Parathyroid adenoma (tissue), 2 donors: Measurements from ENCODE around the gene BRAF.

Source experiments
- H2AFZ ChIP-seq: fragments of 300-600 bp; sonication (generic); one replicate; pipeline ENCODE4 v1.7.0; 2017; ENCODE audit warnings: antibody characterized with exemption, mild to moderate bottlenecking
- H3K27ac ChIP-seq: fragments of 300-600 bp; sonication (generic); one replicate; pipeline ENCODE4 v1.7.0; 2017
- H3K27me3 ChIP-seq: fragments of 300-600 bp; sonication (generic); one replicate; pipeline ENCODE4 v1.7.0; 2017; ENCODE audit warnings: low read length; ENCODE audit not compliant: control insufficient read depth, insufficient read depth
- H3K36me3 ChIP-seq: fragments of 300-600 bp; sonication (generic); one replicate; pipeline ENCODE4 v1.7.0; 2017; ENCODE audit warnings: low read length; ENCODE audit not compliant: control insufficient read depth, insufficient read depth
- H3K4me1 ChIP-seq: fragments of 300-600 bp; sonication (generic); one replicate; pipeline ENCODE4 v1.7.0; 2017; ENCODE audit warnings: control low read depth
- H3K4me2 ChIP-seq: fragments of 300-600 bp; sonication (generic); one replicate; pipeline ENCODE4 v1.7.0; 2017; ENCODE audit warnings: low read length
- H3K4me3 ChIP-seq: fragments of 300-600 bp; sonication (generic); one replicate; pipeline ENCODE4 v1.7.0; 2017; ENCODE audit warnings: low read depth, low read length
- H3K79me2 ChIP-seq: fragments of 300-600 bp; sonication (generic); one replicate; pipeline ENCODE4 v1.7.0; 2017; ENCODE audit warnings: control low read depth
- H3K9ac ChIP-seq: fragments of 300-600 bp; sonication (generic); one replicate; pipeline ENCODE4 v1.7.0; 2017; ENCODE audit warnings: mild to moderate bottlenecking
- H3K9me3 ChIP-seq: fragments of 300-600 bp; sonication (generic); one replicate; pipeline ENCODE4 v1.7.0; 2017; ENCODE audit warnings: low read length; ENCODE audit not compliant: control insufficient read depth
- TF ChIP-seq, protein P1 (sequence below): fragments of 300-600 bp; sonication (generic); IDR thresholded peaks from one replicate; pipeline ENCODE4 v1.7.0; 2017; ENCODE audit warnings: antibody characterized with exemption, mild to moderate bottlenecking
- donor health status: primary hyperparathyroidism.

Gene BRAF

DNA sequence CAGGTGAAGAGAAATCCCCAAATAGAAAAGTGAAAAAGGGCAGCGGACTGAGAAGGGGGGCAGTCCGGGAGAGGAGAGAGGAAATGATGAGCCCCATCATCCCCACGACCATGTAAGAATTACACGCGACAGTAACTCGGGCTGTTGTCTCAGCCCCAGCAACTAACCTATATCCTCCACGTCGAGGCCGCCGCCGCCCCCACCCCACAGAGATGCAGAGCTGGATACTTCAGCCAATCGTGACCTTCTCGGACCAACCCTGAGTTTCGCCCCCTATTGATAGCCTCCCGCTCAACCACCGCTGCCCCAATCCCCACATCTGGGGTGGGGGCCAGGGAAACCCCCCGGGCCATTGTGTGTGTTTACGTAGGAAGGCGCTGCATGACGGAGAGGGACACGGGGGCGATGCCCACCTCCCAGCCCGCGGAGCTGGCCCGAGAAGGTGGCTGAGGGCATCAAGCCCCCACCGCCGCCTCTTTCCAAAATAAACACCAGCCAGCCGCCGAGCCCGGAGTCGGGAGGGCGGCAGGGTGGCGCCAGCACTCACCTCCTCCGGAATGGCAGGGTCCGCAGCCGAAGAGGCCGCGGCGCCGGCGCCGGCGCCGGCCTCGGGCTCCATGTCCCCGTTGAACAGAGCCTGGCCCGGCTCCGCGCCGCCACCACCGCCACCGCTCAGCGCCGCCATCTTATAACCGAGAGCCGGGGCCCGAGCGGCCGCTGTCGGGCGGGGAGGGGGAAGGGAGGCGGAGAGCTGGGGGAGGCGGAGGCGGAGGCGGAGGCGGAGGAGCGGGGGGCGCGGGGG lies 509 bp downstream of the BRAF start:
- peak overlapping the region; percentile 99 for H2AFZ ChIP-seq
- H3K27ac ChIP-seq = peak overlapping the region; percentile 97
- H3K9me3 ChIP-seq = no peaks in the 10 kb centered on the region
- H3K36me3 ChIP-seq = no peaks in the 10 kb centered on the region
- H3K79me2 ChIP-seq = peaks cover 20% of the 10 kb centered on the region
- H3K4me2 ChIP-seq = peak overlapping the region; percentile 70
- no peaks in the 10 kb centered on the region for H3K27me3 ChIP-seq
- TF ChIP-seq, protein P1, sequence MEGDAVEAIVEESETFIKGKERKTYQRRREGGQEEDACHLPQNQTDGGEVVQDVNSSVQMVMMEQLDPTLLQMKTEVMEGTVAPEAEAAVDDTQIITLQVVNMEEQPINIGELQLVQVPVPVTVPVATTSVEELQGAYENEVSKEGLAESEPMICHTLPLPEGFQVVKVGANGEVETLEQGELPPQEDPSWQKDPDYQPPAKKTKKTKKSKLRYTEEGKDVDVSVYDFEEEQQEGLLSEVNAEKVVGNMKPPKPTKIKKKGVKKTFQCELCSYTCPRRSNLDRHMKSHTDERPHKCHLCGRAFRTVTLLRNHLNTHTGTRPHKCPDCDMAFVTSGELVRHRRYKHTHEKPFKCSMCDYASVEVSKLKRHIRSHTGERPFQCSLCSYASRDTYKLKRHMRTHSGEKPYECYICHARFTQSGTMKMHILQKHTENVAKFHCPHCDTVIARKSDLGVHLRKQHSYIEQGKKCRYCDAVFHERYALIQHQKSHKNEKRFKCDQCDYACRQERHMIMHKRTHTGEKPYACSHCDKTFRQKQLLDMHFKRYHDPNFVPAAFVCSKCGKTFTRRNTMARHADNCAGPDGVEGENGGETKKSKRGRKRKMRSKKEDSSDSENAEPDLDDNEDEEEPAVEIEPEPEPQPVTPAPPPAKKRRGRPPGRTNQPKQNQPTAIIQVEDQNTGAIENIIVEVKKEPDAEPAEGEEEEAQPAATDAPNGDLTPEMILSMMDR = peak; percentile 56
- peaks cover 4% of the 10 kb centered on the region for H3K4me1 ChIP-seq
- H3K9ac ChIP-seq = peak overlapping the region; percentile 99
- H3K4me3 ChIP-seq = peak overlapping the region; percentile 94

DNA sequence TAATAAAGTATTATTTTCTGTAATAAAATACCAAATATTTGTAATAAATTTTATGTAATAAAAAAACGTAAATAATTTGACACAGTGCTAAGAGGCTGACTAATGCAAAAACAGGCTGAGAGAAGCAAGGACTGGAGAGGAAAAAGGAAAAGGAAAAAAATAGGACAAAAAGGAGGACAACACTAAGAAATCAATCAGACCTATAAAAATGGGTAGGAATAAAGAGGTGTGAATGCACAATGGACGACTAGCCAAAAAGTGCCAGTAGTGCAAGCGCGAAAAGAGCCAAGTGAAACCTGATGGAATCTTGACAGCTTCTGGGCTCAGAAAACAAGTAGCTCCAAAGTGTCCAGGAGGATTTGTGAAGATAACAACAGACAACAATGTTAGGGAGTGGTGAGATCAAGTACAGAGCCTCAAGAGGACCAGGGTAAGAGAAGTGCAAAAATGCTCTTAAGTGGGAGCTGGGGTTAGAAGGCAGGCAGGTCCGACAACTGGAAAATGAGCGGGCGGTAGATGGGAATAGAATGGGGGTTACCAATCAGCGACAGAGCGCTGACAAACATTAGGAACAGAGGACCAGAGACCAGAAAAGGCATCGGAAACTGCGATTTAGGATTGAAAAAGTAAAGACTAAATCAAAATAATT lies 1.2 kb downstream of the BRAF start:
- Histone ChIP-seq H3K4me3 (peak overlapping the region; percentile 94), H3K9me3 (no peaks in the 10 kb centered on the region), H3K9ac (no peak overlapping the region), H3K4me1 (peaks cover 4% of the 10 kb centered on the region), H3K36me3 (no peaks in the 10 kb centered on the region), H3K27ac (peak overlapping the region; percentile 97), H2AFZ (peak overlapping the region; percentile 99), H3K79me2 (peaks cover 24% of the 10 kb centered on the region), H3K27me3 (no peaks in the 10 kb centered on the region), H3K4me2 (peak overlapping the region; percentile 70)
- TF ChIP-seq, protein P1 = no peak

DNA sequence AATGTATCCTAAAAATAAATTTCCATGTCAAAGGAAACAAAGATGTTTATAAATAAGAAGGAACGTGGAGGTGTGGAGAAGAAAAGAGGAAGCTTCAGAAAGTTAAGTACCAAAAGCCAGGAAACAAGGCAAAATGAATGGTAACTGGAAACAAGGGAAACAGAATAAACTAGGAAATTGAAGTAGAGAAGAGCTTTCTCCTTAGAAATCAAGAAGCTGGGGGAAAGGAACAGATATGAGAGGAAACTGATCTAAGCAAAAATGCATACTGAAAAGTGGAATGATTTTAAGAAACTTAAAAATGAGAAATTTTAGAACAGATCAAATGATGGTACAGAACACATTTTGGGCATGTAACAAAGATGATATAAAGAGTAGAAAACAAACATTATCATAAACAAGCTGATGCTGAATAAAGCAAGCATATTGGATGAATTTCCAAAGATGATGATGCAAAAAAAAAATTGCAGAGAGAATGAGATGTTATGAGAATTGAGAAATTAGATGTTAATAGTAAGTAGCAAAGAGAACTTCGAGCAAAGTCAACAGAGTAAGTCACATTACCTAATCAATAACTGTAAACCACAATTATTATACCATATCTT lies 1.9 kb downstream of the BRAF start:
- H3K27me3 ChIP-seq = no peaks in the 10 kb centered on the region
- TF ChIP-seq, protein P1 = no peak
- peaks cover 30% of the 10 kb centered on the region for H3K79me2 ChIP-seq
- H3K4me2 ChIP-seq = no peak overlapping the region
- H3K4me3 ChIP-seq = no peak overlapping the region
- H3K9ac ChIP-seq = no peak overlapping the region
- no peaks in the 10 kb centered on the region for H3K9me3 ChIP-seq
- peaks cover 4% of the 10 kb centered on the region for H3K4me1 ChIP-seq
- H2AFZ ChIP-seq = no peak overlapping the region
- no peak overlapping the region for H3K27ac ChIP-seq
- no peaks in the 10 kb centered on the region for H3K36me3 ChIP-seq

DNA sequence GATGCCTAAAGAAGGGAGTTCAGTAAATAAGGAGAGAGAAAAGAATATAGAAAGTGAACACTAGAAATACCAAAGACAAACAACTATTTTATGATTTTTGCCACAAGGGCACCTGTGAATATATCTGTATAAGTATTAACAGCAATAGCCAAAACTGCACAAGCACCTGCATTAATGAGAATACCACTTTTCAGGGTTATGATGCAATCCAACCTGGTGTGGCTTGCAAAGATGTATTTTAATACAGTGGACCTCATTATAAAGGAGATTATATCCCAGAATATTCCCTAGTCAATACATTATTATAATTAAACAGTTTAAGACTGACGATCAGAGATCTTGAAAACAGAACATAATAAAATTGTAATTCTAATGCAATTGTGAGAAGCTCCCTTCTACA lies 4.0 kb downstream of the BRAF start:
- H3K27me3 ChIP-seq = no peaks in the 10 kb centered on the region
- no peaks in the 10 kb centered on the region for H3K36me3 ChIP-seq
- no peak overlapping the region for H2AFZ ChIP-seq
- H3K79me2 ChIP-seq = peaks cover 46% of the 10 kb centered on the region
- no peaks in the 10 kb centered on the region for H3K9me3 ChIP-seq
- no peak overlapping the region for H3K27ac ChIP-seq
- peaks cover 4% of the 10 kb centered on the region for H3K4me1 ChIP-seq
- H3K4me3 ChIP-seq = no peak overlapping the region
- H3K4me2 ChIP-seq = no peak overlapping the region
- H3K9ac ChIP-seq = no peak overlapping the region
- TF ChIP-seq, protein P1 = no peak
